Astrocyte of the spinal cord (primary cell): Measurements from ENCODE around the gene SWI5.

ENCODE experiments used
- DNase-seq: peaks from one replicate; pipeline ENCODE4 v3.0.0; 2011; ENCODE audit warnings: low read depth, low spot score
- H3K4me3 ChIP-seq: 2 replicates; pipeline ENCODE4 v1.5.1; 2011; ENCODE audit warnings: low read depth, mild to moderate bottlenecking, low read length, moderate library complexity
- in situ Hi-C: cut with HindIII; loops from 2 replicates; pipeline ENCODE4 v1.10.0; 2017; ENCODE audit warnings: low sequenced_read_pairs
- TF ChIP-seq, protein P1 (sequence below): IDR thresholded peaks from 2 replicates; pipeline ENCODE4 v1.5.1; 2012; ENCODE audit warnings: low read depth, mild to moderate bottlenecking, low read length, inconsistent platforms

The SWI5 gene

GRCh38 chr9:128293091-128293490, 17.0 kb downstream of the SWI5 start:
- TF ChIP-seq, protein P1, sequence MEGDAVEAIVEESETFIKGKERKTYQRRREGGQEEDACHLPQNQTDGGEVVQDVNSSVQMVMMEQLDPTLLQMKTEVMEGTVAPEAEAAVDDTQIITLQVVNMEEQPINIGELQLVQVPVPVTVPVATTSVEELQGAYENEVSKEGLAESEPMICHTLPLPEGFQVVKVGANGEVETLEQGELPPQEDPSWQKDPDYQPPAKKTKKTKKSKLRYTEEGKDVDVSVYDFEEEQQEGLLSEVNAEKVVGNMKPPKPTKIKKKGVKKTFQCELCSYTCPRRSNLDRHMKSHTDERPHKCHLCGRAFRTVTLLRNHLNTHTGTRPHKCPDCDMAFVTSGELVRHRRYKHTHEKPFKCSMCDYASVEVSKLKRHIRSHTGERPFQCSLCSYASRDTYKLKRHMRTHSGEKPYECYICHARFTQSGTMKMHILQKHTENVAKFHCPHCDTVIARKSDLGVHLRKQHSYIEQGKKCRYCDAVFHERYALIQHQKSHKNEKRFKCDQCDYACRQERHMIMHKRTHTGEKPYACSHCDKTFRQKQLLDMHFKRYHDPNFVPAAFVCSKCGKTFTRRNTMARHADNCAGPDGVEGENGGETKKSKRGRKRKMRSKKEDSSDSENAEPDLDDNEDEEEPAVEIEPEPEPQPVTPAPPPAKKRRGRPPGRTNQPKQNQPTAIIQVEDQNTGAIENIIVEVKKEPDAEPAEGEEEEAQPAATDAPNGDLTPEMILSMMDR: no peak
- in situ Hi-C loops: no loop called here
- H3K4me3 ChIP-seq: no peak overlapping the region
- DNase-seq: no peak

DNA sequence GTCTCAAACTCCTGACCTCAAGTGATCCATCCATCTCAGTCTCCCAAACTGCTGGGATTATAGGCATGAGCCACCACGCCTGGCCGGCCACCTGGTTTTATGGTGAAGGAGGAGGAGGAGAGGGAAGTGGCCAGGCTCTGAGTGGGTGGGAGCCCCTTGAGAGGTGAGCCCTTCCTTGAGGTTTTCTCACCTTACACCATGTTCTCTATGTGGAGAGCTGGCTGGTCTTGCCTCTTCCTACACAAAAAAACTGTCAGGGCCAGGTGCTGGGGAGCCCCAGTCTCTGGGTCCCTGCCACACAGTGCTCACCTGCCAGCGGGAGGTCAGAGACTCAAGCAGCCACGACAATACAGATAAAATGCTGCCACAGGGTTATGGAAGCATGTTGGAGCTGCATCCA, 18.1 kb downstream of the SWI5 start:
- in situ Hi-C loops: no loop called here
- no peak for DNase-seq

GRCh38 chr9:128296340-128297220, 20.5 kb downstream of the SWI5 start:
- no peak overlapping the region for H3K4me3 ChIP-seq

More for the DNA sequence above, 18.1 kb downstream of the SWI5 start:
- TF ChIP-seq, protein P1: no peak
- no peak overlapping the region for H3K4me3 ChIP-seq

GRCh38 chr9:128297221-128297773, 21.2 kb downstream of the SWI5 start:
- in situ Hi-C loops: no loop called here
- TF ChIP-seq, protein P1: no peak
- DNase-seq: no peak
- no peak overlapping the region for H3K4me3 ChIP-seq

More at GRCh38 chr9:128296340-128297220, 20.5 kb downstream of the SWI5 start:
- TF ChIP-seq, protein P1: no peak
- DNase-seq: no peak
- in situ Hi-C loops: no loop called here

DNA sequence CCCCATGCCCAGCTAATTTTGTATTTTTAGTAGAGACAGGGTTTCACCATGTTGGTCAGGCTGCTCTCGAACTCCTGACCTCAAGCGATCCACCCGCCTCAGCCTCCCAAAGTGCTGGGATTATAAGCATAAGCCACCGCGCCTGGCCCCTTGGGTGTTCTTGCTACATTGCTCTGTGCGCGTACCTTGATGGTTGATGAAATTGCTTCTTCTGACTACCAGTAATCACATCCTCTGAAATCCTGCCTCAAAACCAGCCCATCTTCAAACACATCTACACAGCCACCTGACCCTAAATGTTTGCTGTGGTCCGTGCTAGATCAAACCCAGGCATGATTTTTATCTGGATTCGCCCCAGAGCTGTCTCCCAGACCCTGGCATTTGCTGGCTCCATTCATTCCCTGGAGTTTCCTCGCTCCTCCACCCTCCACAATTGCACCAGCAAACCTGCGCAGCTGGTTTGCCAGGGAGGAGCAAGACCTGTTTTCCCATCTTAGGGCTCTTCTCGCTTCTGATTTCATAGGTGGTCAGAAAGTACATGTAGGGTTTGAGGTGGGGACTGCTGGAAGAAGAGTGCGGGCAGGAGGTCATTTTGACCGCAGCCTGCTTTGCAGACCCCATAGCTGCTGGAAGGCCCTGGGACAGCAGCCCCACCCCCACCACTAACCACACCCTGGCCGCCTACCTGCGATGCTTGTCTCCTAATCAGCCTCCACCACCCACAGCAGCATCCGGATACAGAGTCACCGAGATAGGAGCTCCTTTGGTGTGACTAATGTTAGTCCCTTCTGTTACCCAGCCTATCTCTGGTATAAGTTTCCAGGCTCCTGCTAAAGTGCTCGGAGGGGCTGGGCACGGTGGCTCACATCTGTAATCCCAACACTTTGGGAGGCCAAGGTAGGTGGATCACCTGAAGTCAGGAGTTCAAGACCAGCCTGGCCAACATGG, 22.7 kb downstream of the SWI5 start:
- no peak overlapping the region for H3K4me3 ChIP-seq
- TF ChIP-seq, protein P1: no peak
- in situ Hi-C loops: no loop called here
- no peak for DNase-seq

DNA sequence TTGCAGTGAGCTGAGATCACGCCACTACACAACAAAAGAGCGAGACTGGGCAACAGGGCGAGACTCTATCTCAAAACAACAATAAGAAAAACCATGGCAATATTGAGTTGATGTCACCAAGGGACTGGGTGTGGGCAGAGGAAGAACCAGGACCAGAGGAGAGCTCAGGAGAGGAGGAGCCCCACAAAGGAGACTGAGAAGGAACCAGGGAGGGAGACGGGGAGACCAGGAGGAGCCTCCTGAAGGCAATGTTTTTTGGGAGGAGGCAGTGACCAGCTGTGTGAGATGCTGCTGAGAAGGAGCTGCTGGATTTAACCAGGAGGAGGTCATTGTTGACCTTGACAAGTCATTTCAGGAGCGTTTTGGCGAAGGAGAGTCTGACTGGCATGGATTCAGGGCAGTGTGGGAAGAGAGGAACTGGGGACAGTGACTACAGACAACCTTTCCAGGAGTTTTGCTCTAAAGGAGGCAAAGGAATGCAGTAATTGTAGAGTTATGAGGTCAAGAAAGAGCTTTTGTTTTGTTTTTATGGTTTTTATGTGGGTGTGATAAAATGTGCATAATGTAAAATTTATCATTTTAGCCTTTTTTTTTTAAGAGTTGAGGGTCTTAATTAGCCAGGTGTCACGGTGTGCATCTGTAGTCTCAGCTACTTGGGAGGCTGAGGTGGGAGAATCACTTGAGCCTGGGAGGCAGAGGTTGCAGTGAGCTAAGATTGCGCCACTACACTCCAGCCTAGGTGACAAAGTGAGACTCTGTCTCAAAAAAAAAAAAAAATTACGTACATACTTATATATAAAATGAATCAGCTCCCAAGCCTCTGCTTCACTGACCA, 28.3 kb downstream of the SWI5 start:
- TF ChIP-seq, protein P1: no peak
- H3K4me3 ChIP-seq: no peak overlapping the region
- in situ Hi-C loops: no loop called here
- no peak for DNase-seq
